IMR-90 (cell line): Measurements from ENCODE around the gene PLCG2. TPM values are rescaled to one million over a fixed set of nuclear protein-coding genes. Genes with fewer than 3 reads are reported as not detected.

Experiments
- ATAC-seq: fragments of 200-7000 bp; cut with Tn5 transposase; 2 replicates; pipeline ENCODE4 v1.9.1; 2020; ENCODE audit warnings: low read depth, mild to moderate bottlenecking, moderate library complexity
- BruUV-seq: library from RNA; stranded (reverse); fragments of 400-500 nt; replicated peaks from 2 replicates; lab custom pipeline; 2021; lab: Mats Ljungman, UMichigan
- CTCF ChIA-PET: fragments of 300-600 bp; formaldehyde crosslinking; extraction: SDS; loops from one replicate; lab custom pipeline; 2021; ENCODE audit warnings: antibody characterized with exemption; lab: Yijun Ruan, JAX
- POLR2A ChIA-PET: fragments of 300-600 bp; sonication (Branson Sonifier 250); formaldehyde crosslinking; loops from one replicate; lab custom pipeline; 2022; ENCODE audit warnings: antibody characterized with exemption; ENCODE audit not compliant: unreplicated experiment; lab: Charles Lee
- DNase-seq: peaks from one replicate; pipeline ENCODE4 v3.0.0; 2013
- H2AFZ ChIP-seq: replicated peaks from 2 replicates; pipeline ENCODE3; 2013; ENCODE audit warnings: low read length, mild to moderate bottlenecking; ENCODE audit not compliant: poor library complexity
- H2AK5ac ChIP-seq: 2 replicates; pipeline ENCODE4 v1.6.1; 2013; ENCODE audit warnings: low read depth, low read length, inconsistent platforms
- H2AK9ac ChIP-seq: replicated peaks from 2 replicates; pipeline ENCODE3; 2013; ENCODE audit warnings: mild to moderate bottlenecking, low read depth, low read length, moderate library complexity; ENCODE audit not compliant: poor library complexity
- H2BK120ac ChIP-seq: 2 replicates; pipeline ENCODE4 v1.6.1; 2013; ENCODE audit warnings: low read depth, low read length, inconsistent platforms
- H2BK15ac ChIP-seq: 3 replicates; pipeline ENCODE4 v1.6.1; 2013; ENCODE audit warnings: low read depth, low read length, inconsistent platforms
- H2BK20ac ChIP-seq: 2 replicates; pipeline ENCODE4 v1.6.1; 2013; ENCODE audit warnings: low read depth, mild to moderate bottlenecking, inconsistent platforms, low read length, moderate library complexity
- H2BK5ac ChIP-seq: 2 replicates; pipeline ENCODE4 v1.6.1; 2013; ENCODE audit warnings: mild to moderate bottlenecking, low read depth, low read length, inconsistent platforms; ENCODE audit not compliant: poor library complexity, severe bottlenecking
- H3K14ac ChIP-seq: replicated peaks from 2 replicates; pipeline ENCODE4 v1.6.1; 2013; ENCODE audit warnings: low read depth, low read length, inconsistent platforms
- H3K18ac ChIP-seq: 2 replicates; pipeline ENCODE4 v1.6.1; 2013; ENCODE audit warnings: low read depth, low read length, control low read depth
- H3K23ac ChIP-seq: 2 replicates; pipeline ENCODE4 v1.6.1; 2013; ENCODE audit warnings: low read depth, low read length, inconsistent platforms
- H3K27ac ChIP-seq: 2 replicates; pipeline ENCODE4 v1.5.1; 2013; ENCODE audit warnings: mild to moderate bottlenecking, control low read depth, low read length; ENCODE audit not compliant: insufficient read depth
- H3K27me3 ChIP-seq: 2 replicates; pipeline ENCODE4 v1.6.1; 2013; ENCODE audit warnings: low read length; ENCODE audit not compliant: control insufficient read depth, insufficient read depth
- H3K36me3 ChIP-seq: 2 replicates; pipeline ENCODE4 v1.6.1; 2013; ENCODE audit warnings: low read length, mixed read lengths; ENCODE audit not compliant: control insufficient read depth, insufficient read depth
- H3K4ac ChIP-seq: 2 replicates; pipeline ENCODE4 v1.6.1; 2013; ENCODE audit warnings: low read depth, low read length, inconsistent platforms
- H3K4me1 ChIP-seq: 2 replicates; pipeline ENCODE4 v1.6.1; 2013; ENCODE audit warnings: low read length, mixed read lengths; ENCODE audit not compliant: control insufficient read depth, insufficient read depth
- H3K4me2 ChIP-seq: 2 replicates; pipeline ENCODE4 v1.6.1; 2013; ENCODE audit warnings: low read depth, mild to moderate bottlenecking, control low read depth, low read length, moderate library complexity
- H3K4me3 ChIP-seq: 2 replicates; pipeline ENCODE4 v1.5.1; 2013; ENCODE audit warnings: low read depth, mild to moderate bottlenecking, control low read depth, low read length, moderate library complexity; ENCODE audit not compliant: insufficient read depth
- H3K56ac ChIP-seq: 2 replicates; pipeline ENCODE4 v1.6.1; 2013; ENCODE audit warnings: low read length, inconsistent platforms; ENCODE audit not compliant: insufficient read depth; ENCODE audit errors: extremely low read depth
- H3K79me1 ChIP-seq, 2 experiments: 2 replicates each; pipeline ENCODE4 v1.6.1; 2013; ENCODE audit warnings: low read length in 2 of 2, inconsistent platforms in 1 of 2, low read depth in 1 of 2
- H3K9ac ChIP-seq: 2 replicates; pipeline ENCODE4 v1.6.1; 2013; ENCODE audit warnings: low read depth, low read length, control low read depth
- H3K9me1 ChIP-seq: 2 replicates; pipeline ENCODE4 v1.6.1; 2013; ENCODE audit warnings: low read length, inconsistent platforms; ENCODE audit not compliant: insufficient read depth
- H3K9me3 ChIP-seq: 2 replicates; pipeline ENCODE4 v1.6.1; 2013; ENCODE audit warnings: low read length; ENCODE audit not compliant: control insufficient read depth, insufficient read depth
- H4K20me1 ChIP-seq: 2 replicates; pipeline ENCODE4 v1.6.1; 2013; ENCODE audit warnings: low read length, inconsistent platforms; ENCODE audit not compliant: insufficient read depth
- H4K5ac ChIP-seq: 2 replicates; pipeline ENCODE4 v1.6.1; 2013; ENCODE audit warnings: mild to moderate bottlenecking, low read depth, low read length, control low read depth
- H4K8ac ChIP-seq, 2 experiments: 2 replicates each; pipeline ENCODE4 v1.6.1; 2013; ENCODE audit warnings: low read depth in 2 of 2, low read length in 2 of 2, control low read depth in 1 of 2, inconsistent platforms in 1 of 2
- H4K91ac ChIP-seq: 2 replicates; pipeline ENCODE4 v1.6.1; 2013; ENCODE audit warnings: low read depth, low read length, inconsistent platforms; ENCODE audit not compliant: insufficient read depth
- BHLHE40 ChIP-seq: fragments of 150-350 bp; IDR thresholded peaks from 2 replicates; pipeline ENCODE4 v1.6.1; 2016; ENCODE audit warnings: mild to moderate bottlenecking, low read depth, low read length
- CEBPB ChIP-seq: IDR thresholded peaks from 2 replicates; pipeline ENCODE4 v1.6.1; 2012; ENCODE audit warnings: low read depth, low read length, improper control_type of control experiment
- CHD1 ChIP-seq: IDR thresholded peaks from 2 replicates; pipeline ENCODE4 v1.6.1; 2012; ENCODE audit warnings: low read depth, low read length, improper control_type of control experiment
- CTCF ChIP-seq: conservative IDR thresholded peaks from 2 replicates; pipeline ENCODE4 v1.5.1; 2012; ENCODE audit warnings: mild to moderate bottlenecking, low read depth, low read length, improper control_type of control experiment
- MAZ ChIP-seq: IDR thresholded peaks from 2 replicates; pipeline ENCODE4 v1.6.1; 2012; ENCODE audit warnings: low read depth, mild to moderate bottlenecking, low read length, improper control_type of control experiment, moderate library complexity, borderline replicate concordance
- MXI1 ChIP-seq: IDR thresholded peaks from 2 replicates; pipeline ENCODE4 v1.6.1; 2012; ENCODE audit warnings: low read depth, mild to moderate bottlenecking, low read length, moderate library complexity, borderline replicate concordance
- RAD21 ChIP-seq: IDR thresholded peaks from 2 replicates; pipeline ENCODE4 v1.6.1; 2012; ENCODE audit warnings: low read length, improper control_type of control experiment
- RCOR1 ChIP-seq: IDR thresholded peaks from 2 replicates; pipeline ENCODE4 v1.6.1; 2012; ENCODE audit warnings: mild to moderate bottlenecking, low read length, improper control_type of control experiment; ENCODE audit not compliant: insufficient replicate concordance
- WGBS, 2 experiments: methylation state at CpG; one replicate each; pipeline versions ENCODE4 v1.1.5 to v1.1.7; 2013; ENCODE audit warnings: missing lambda C conversion rate in 2 of 2; ENCODE audit not compliant: insufficient read length in 1 of 2; ENCODE audit errors: extremely low coverage in 2 of 2; 5-methylcytosine and 5-hydroxymethylcytosine counted together
- dilution Hi-C: fragments of 300-500 bp; cut with HindIII; formaldehyde crosslinking; loops from one replicate; pipeline ENCODE4 v1.14.3; 2018; ENCODE audit warnings: low sequenced_read_pairs; ENCODE audit not compliant: unreplicated experiment
- in situ Hi-C: fragments of 300-500 bp; cut with MboI; formaldehyde crosslinking; loops from 3 replicates; pipeline ENCODE4 v1.14.3; 2019; ENCODE audit warnings: low sequenced_read_pairs, inconsistent platforms, mixed read lengths
- intact Hi-C: fragments of 100-400 bp; cut with micrococcal nuclease; formaldehyde crosslinking; loops from 2 replicates; pipeline ENCODE4 v1.10.0; 2022
- polyA plus RNA-seq, 3 experiments: library from polyadenylated mRNA; depleted of rRNA; stranded (reverse); fragments of >200 nt; gene quantifications; 2 replicates each; pipeline ENCODE4 v1.2.3, GENCODE V29; 2012; ENCODE audit warnings: low replicate concordance in 1 of 3
- total RNA-seq: library from RNA; depleted of rRNA; stranded (reverse); fragments of >200 nt; gene quantifications from 2 replicates; pipeline ENCODE4 v1.2.3, GENCODE V29; 2012
- TF ChIP-seq, protein P1 (sequence below): fragments of 150-350 bp; IDR thresholded peaks from 2 replicates; pipeline ENCODE4 v1.6.1; 2016; ENCODE audit warnings: low read depth, mild to moderate bottlenecking, low read length, moderate library complexity, borderline replicate concordance
- TF ChIP-seq, protein P2 (sequence below): fragments of 150-350 bp; IDR thresholded peaks from 2 replicates; pipeline ENCODE4 v1.6.1; 2017; ENCODE audit warnings: mild to moderate bottlenecking, antibody characterized with exemption, low read length, low read depth

The PLCG2 gene
- total and polyA plus RNA-seq, 2 of the 4 experiments (the other 2 are of a cell fraction), result 0.14 to 0.18 TPM

DNA sequence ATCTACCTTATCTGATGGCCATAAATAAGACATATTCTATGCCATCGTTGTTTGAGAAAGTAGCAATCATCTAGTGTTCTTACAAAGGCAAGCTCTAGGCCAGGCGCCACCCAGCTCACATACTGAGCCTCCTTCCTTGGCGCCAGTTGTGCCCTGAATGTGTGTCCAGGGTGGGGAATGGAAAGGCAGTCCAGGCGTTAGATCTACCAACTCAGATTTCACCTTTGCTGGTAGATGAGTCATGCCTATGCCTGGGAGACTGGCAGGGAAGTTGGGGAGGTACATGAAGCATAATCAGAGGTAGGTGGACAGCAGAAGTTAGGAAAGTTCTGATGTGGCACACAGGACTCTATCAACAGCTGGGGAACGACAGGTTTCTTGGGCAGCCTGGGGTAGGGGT is 208.6 kb downstream of the PLCG2 start:
- no CpG with 5 or more reads among the region's 5 CpGs for WGBS, 2 experiments
- CTCF ChIA-PET, result no interaction called here

More for the DNA sequence above, 208.6 kb downstream of the PLCG2 start:
- Histone ChIP-seq H3K27ac (no peak overlapping the region), H2AK9ac (no peak overlapping the region), H4K20me1 (no peaks in the 10 kb centered on the region), H2AK5ac (no peak overlapping the region), H3K4me2 (no peak overlapping the region), H4K8ac (no peak overlapping the region), H3K9me1 (no peaks in the 10 kb centered on the region), H2BK120ac (no peak overlapping the region), H2BK5ac (no peak overlapping the region), H2BK20ac (no peak overlapping the region), H3K14ac (no peak overlapping the region), H3K36me3 (no peaks in the 10 kb centered on the region), H3K27me3 (0 out of 2 replicates have a peak, but pooled peaks cover 1% of the 10 kb centered on the region), H3K18ac (no peak overlapping the region), H3K56ac (no peak overlapping the region), H3K4me1 (no peaks in the 10 kb centered on the region), H3K9me3 (no peaks in the 10 kb centered on the region), H3K9ac (no peak overlapping the region), H3K79me1 (no peaks in the 10 kb centered on the region), H3K4ac (no peak overlapping the region), H4K5ac (no peak overlapping the region), H2BK15ac (no peak overlapping the region), H2AFZ (no peak overlapping the region), H3K4me3 (no peak overlapping the region), H3K23ac (no peak overlapping the region), H4K91ac (no peak overlapping the region)
- in situ Hi-C loops (no loop called here), dilution Hi-C loops (no loop called here), intact Hi-C loops (no loop called here)
- POLR2A ChIA-PET, result no interaction called here
- ATAC-seq (no peak), DNase-seq (no peak)
- TF ChIP-seq CEBPB (no peak), MAZ (no peak), RAD21 (no peak), CHD1 (no peak), CTCF (no peak), MXI1 (no peak), RCOR1 (no peak), BHLHE40 (no peak)
- TF ChIP-seq, protein P1, sequence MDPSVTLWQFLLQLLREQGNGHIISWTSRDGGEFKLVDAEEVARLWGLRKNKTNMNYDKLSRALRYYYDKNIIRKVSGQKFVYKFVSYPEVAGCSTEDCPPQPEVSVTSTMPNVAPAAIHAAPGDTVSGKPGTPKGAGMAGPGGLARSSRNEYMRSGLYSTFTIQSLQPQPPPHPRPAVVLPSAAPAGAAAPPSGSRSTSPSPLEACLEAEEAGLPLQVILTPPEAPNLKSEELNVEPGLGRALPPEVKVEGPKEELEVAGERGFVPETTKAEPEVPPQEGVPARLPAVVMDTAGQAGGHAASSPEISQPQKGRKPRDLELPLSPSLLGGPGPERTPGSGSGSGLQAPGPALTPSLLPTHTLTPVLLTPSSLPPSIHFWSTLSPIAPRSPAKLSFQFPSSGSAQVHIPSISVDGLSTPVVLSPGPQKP, result no peak
- TF ChIP-seq, protein P2, sequence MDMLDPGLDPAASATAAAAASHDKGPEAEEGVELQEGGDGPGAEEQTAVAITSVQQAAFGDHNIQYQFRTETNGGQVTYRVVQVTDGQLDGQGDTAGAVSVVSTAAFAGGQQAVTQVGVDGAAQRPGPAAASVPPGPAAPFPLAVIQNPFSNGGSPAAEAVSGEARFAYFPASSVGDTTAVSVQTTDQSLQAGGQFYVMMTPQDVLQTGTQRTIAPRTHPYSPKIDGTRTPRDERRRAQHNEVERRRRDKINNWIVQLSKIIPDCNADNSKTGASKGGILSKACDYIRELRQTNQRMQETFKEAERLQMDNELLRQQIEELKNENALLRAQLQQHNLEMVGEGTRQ, result no peak
- BruUV-seq, result no TSS peak
